Measurements from ENCODE around the gene MOXD1.
"Not testable (repeated sequence)": the region's sequence is repeated elsewhere in the genome, so short reads cannot be mapped to it uniquely, and the experiment has no call there.

Gene MOXD1

GRCh38 chr6:132354517-132355167 lies 46.6 kb downstream of the MOXD1 start:
- DNase-seq (ENCODE audit: low spot score): no peak

GRCh38 chr6:132351986-132352385 lies 49.3 kb downstream of the MOXD1 start:
- DNase-seq (ENCODE audit: low spot score): not testable (repeated sequence)

GRCh38 chr6:132348231-132348630 lies 53.0 kb downstream of the MOXD1 start:
- DNase-seq (ENCODE audit: low spot score): no peak

- no peak for DNase-seq (ENCODE audit: low spot score)
These were observed 56.5 kb downstream of the MOXD1 start for GRCh38 chr6:132344811-132345210.

DNA sequence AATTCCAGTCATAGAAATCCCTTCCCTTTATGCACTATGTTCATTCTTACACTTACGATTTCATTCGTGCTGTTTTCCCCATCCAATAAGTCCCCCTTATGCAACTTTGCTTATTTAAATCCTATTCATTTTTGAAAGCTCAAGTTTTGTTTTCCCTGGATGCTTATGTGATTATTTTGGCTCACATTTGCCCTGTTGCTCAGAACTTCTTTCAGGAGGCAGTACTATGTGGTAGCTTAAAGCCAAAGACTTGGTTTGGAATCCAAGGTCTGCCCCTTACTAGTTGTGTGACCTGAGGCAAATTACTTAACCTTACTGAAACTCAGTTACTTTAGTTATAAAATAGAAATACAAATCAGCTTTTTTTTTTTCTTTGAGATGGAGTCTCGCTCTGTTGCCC lies 59.6 kb downstream of the MOXD1 start:
- no peak for DNase-seq (ENCODE audit: low spot score)

- no peak for DNase-seq (ENCODE audit: low spot score)
These were observed 66.8 kb downstream of the MOXD1 start for GRCh38 chr6:132334521-132334885.

- DNase-seq (ENCODE audit: low spot score): peak; percentile 89
These were observed 67.4 kb downstream of the MOXD1 start for GRCh38 chr6:132333639-132334520.

GRCh38 chr6:132330759-132331158 lies 70.5 kb downstream of the MOXD1 start:
- no peak for DNase-seq (ENCODE audit: low spot score)

- peak; percentile 19 for DNase-seq (ENCODE audit: low spot score)
These were observed 78.9 kb downstream of the MOXD1 start for GRCh38 chr6:132322398-132322797.

DNA sequence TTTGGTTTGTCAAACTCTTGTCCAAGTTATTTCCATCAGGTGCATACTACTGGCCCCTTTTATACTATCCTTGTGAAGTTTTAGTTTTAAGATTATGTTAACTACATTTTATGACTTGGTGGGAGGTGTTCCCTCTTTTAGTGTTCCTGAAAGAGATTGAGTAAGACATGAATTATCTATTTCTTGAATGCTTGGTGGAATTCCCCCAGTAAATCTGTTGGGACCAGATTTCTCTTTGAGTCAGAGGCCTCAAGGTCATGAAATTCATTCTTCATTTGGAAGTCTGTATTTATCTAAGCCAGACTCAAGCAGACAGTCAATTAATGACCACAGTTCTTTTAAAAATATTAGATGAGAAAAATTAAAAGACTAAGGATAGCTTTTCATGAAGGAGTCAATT lies 81.3 kb downstream of the MOXD1 start:
- no peak for DNase-seq (ENCODE audit: low spot score)

- no peak for DNase-seq (ENCODE audit: low spot score)
These were observed 84.3 kb downstream of the MOXD1 start for GRCh38 chr6:132316970-132317369.

- no peak for DNase-seq (ENCODE audit: low spot score)
These were observed 86.8 kb downstream of the MOXD1 start for GRCh38 chr6:132314432-132314831.

- no peak for DNase-seq (ENCODE audit: low spot score)
These were observed 90.4 kb downstream of the MOXD1 start for GRCh38 chr6:132310921-132311320.

GRCh38 chr6:132310151-132310550 lies 91.1 kb downstream of the MOXD1 start:
- DNase-seq (ENCODE audit: low spot score): not testable (repeated sequence)

DNA sequence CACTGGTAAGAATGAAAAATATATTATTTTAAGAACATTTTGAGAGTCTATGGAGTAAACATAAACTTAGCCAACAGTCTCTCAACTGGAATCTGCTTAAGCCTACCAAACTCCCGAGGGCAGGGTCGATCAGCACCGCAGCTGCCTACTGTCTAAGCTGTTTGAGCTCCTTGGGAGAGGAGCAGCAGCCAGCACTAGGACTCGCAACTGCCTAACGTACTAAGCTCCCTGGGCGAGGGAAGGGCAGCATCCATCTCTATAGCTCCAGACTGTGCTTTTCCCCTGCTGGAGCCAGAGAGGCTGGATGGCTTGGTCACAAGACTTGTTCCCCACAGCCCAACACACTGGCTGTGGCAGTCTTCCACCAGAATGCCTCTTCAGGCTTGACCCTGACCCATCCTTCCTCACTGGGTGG lies 96.4 kb downstream of the MOXD1 start:
- DNase-seq (ENCODE audit: low spot score): no peak

DNA sequence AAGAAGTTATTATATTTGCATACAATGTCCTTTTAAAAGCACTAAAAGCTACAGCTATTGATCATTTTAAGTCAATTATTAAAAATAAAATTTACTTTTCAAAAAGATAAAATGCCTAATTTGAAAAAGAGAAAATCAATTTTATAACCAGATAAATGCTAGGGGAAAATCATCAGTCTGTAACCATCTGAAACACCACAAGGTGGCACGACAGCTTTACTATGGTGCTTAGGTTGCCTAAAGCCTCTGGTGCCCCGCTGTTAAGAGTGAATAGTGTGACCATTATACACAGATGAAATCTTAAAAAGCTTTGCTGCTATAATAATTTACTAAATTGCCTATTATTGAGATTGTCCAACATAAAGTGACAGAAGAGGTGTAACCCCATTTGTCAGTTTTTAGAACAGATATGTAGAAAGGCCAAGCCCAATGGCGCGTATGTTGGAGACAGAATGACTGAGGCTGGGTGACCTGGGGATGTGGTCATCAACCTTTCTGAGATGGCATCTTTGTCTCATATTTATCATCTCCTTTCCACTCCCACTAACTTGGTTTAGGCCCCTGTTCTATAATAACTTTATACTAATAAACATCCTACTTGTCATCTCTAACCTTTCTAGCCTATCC lies 100.8 kb downstream of the MOXD1 start:
- peak; percentile 63 for DNase-seq (ENCODE audit: low spot score)

DNA sequence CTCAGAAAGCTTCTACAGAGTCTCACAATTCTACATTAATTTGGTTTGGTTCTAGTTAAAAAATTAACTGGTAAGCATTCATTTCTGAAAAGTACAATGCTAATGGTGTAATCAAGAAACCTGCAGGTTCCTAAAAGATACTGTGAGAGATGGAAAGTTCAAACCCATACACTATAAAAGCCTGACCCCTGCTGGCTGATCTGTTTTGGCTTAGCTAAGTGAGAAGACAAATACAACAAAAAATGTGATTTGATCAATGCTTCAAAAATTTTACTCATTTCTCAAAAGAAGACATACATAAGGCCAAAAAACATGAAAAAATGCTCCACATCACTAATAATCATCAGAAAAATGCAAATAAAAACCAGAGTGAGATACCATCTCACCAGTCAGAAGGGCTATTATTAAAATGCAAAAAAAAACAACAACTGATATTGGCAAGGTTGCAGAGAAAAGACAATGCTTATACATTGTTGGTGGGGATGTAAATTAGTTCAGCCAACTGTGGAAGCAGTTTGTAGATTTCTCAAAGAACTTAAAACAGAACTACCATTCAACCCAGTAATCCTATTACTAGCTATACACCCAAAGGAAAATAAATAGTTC lies 102.8 kb downstream of the MOXD1 start:
- peak; percentile 50 for DNase-seq (ENCODE audit: low spot score)

DNA sequence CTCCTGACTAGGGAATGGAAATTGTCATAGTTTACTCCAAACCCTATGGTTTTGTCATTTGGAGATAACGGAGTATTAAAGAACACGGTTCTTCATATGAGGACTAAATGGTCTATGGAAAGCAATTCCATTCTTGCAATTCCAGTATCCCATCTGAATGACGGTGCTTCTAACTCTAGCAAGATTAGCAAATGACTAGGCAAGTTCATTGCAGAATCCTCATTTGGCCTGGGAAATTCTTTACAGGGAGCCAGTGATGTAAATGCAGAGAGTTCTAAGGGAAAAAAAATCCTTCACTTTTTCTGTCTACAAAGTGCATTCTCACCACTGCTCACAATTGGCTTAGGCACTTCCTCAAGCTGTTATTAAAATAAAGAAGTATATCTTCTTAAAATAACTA lies 111.5 kb downstream of the MOXD1 start:
- DNase-seq (ENCODE audit: low spot score): no peak

GRCh38 chr6:132287101-132287500 lies 114.2 kb downstream of the MOXD1 start:
- no peak for DNase-seq (ENCODE audit: low spot score)

DNA sequence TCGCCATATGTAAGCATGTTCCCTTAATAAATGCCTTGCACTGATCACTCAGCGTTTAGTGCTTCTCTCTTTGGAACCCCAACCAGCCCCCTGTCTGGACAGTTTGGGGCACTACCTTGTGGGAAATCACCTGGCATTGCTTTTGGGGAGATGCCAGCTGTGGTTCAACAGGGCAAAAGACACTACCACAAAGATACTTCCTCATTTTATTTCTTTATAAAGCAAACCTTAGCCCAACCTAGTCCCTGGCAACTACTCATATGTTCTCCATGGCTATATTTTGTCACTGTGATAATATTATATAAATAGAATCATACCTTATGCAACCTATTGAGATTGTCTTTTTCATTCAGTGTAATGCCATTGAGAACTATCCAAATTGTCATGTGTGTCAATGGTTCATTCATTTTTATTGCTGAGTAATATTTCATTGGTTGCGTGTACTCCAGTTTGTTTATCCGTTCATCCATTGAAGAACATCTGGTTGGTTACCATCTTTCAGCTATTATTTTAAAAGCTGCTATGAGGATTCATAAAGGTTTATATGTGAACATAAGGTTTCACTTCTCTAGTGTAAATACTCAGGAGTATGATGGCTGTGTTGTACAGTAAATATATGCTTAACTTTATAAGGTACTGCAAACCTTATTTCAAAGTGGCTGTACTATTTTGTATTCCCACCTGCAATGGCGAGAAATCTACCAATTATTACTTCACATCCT lies 114.8 kb downstream of the MOXD1 start:
- DNase-seq (ENCODE audit: low spot score): no peak

GRCh38 chr6:132285004-132285780 lies 116.1 kb downstream of the MOXD1 start:
- DNase-seq (ENCODE audit: low spot score): no peak
